NCI-H1092 (cell line): ENCODE data around the gene CSAD.
"Not testable (repeated sequence)": the region's sequence is repeated elsewhere in the genome, so short reads cannot be mapped to it uniquely, and the experiment has no call there.

Experiments
- DNase-seq: peaks from one replicate; lab custom pipeline; 2025; lab: John Stamatoyannopoulos, UW

Gene CSAD

GRCh38 chr12:53179687-53180219 lies 972 bp downstream of the CSAD start:
- DNase-seq, result no peak

- not testable (repeated sequence) for DNase-seq
Measured at GRCh38 chr12:53178803-53179202, 1.9 kb downstream of the CSAD start.

GRCh38 chr12:53177447-53177846 lies 3.3 kb downstream of the CSAD start:
- not testable (repeated sequence) for DNase-seq

- no peak for DNase-seq
Measured at GRCh38 chr12:53176750-53177149, 4.0 kb downstream of the CSAD start.

- peak; percentile 69 for DNase-seq
Measured at GRCh38 chr12:53174881-53175491, 5.7 kb downstream of the CSAD start.

GRCh38 chr12:53173085-53173715 lies 7.5 kb downstream of the CSAD start:
- no peak for DNase-seq

GRCh38 chr12:53172352-53172751 lies 8.4 kb downstream of the CSAD start:
- no peak for DNase-seq

- no peak for DNase-seq
Measured at GRCh38 chr12:53171725-53172329, 8.9 kb downstream of the CSAD start.

- no peak for DNase-seq
Measured at GRCh38 chr12:53170876-53171724, 9.6 kb downstream of the CSAD start.

- DNase-seq, result no peak
Measured at GRCh38 chr12:53170215-53170614, 10.5 kb downstream of the CSAD start.

- DNase-seq, result no peak
Measured at GRCh38 chr12:53169644-53170043, 11.1 kb downstream of the CSAD start.

- DNase-seq, result no peak
Measured at GRCh38 chr12:53166837-53167236, 13.9 kb downstream of the CSAD start.

GRCh38 chr12:53163008-53163407 lies 17.7 kb downstream of the CSAD start:
- not testable (repeated sequence) for DNase-seq

- no peak for DNase-seq
Measured at GRCh38 chr12:53161119-53161911, 19.4 kb downstream of the CSAD start.

GRCh38 chr12:53160673-53161072 lies 20.1 kb downstream of the CSAD start:
- DNase-seq, result no peak

GRCh38 chr12:53160000-53160399 lies 20.7 kb downstream of the CSAD start:
- DNase-seq, result no peak

- peak; percentile 55 for DNase-seq
Measured at GRCh38 chr12:53159195-53159839, 21.4 kb downstream of the CSAD start.

- DNase-seq, result no peak
Measured at GRCh38 chr12:53152390-53152789, 28.3 kb downstream of the CSAD start.

- no peak for DNase-seq
Measured at GRCh38 chr12:53151039-53151438, 29.7 kb downstream of the CSAD start.

- DNase-seq, result no peak
Measured at GRCh38 chr12:53147653-53148052, 33.1 kb downstream of the CSAD start.

GRCh38 chr12:53147181-53147580 lies 33.5 kb downstream of the CSAD start:
- DNase-seq, result no peak
